SU-DHL-6 (cell line): Measurements from ENCODE around the gene TTI1.

Experiments used
- H2AFZ ChIP-seq: fragments of 200-600 bp; sonication (generic); 2 replicates; pipeline ENCODE4 v1.6.1; 2014; ENCODE audit warnings: low read depth, mild to moderate bottlenecking, moderate library complexity, mixed read lengths, antibody characterized with exemption, low read length; ENCODE audit not compliant: severe bottlenecking
- H3F3A ChIP-seq: fragments of 200-600 bp; shearing (Covaris generic); 2 replicates; pipeline ENCODE4 v1.6.0; 2016; ENCODE audit warnings: antibody characterized with exemption, mild to moderate bottlenecking; ENCODE audit not compliant: insufficient read depth
- H3K27ac ChIP-seq: fragments of 200-600 bp; sonication (generic); 2 replicates; pipeline ENCODE4 v1.5.1; 2016; ENCODE audit warnings: low read depth, mild to moderate bottlenecking, low read length, moderate library complexity, mixed read lengths
- H3K27me3 ChIP-seq: fragments of 200-600 bp; sonication (generic), shearing (Covaris generic); 2 replicates; pipeline ENCODE4 v1.6.0; 2014; ENCODE audit warnings: mild to moderate bottlenecking, low read length
- H3K36me3 ChIP-seq: fragments of 200-600 bp; sonication (generic); 2 replicates; pipeline ENCODE4 v1.6.1; 2014; ENCODE audit warnings: mild to moderate bottlenecking, low read length, mixed read lengths
- H3K4me2 ChIP-seq: fragments of 300-600, 200-600 bp; shearing (Covaris generic), sonication (generic); 2 replicates; pipeline ENCODE4 v1.6.0; 2014; ENCODE audit warnings: low read length, low read depth, mild to moderate bottlenecking; ENCODE audit not compliant: poor library complexity, severe bottlenecking
- H3K4me3 ChIP-seq: fragments of 200-600 bp; sonication (generic); 2 replicates; pipeline ENCODE4 v1.5.1; 2014; ENCODE audit warnings: antibody characterized with exemption, low read length, mild to moderate bottlenecking, mixed read lengths; ENCODE audit not compliant: insufficient read depth, poor library complexity, severe bottlenecking
- H3K79me2 ChIP-seq: fragments of 200-600 bp; sonication (generic); 2 replicates; pipeline ENCODE4 v1.6.1; 2014; ENCODE audit warnings: mild to moderate bottlenecking, low read length, moderate library complexity; ENCODE audit not compliant: insufficient read depth
- H3K9ac ChIP-seq: fragments of 200-600 bp; sonication (generic); 2 replicates; pipeline ENCODE4 v1.7.0; 2014; ENCODE audit warnings: mild to moderate bottlenecking, low read length
- H3K9me2 ChIP-seq: fragments of 200-600 bp; sonication (generic); replicated peaks from 2 replicates; pipeline ENCODE4 v1.6.1; 2014; ENCODE audit warnings: low read length; ENCODE audit not compliant: insufficient read depth
- H3K9me3 ChIP-seq: fragments of 200-600 bp; sonication (generic); 2 replicates; pipeline ENCODE4 v1.6.1; 2014; ENCODE audit warnings: low read length, mixed read lengths; ENCODE audit not compliant: insufficient read depth
- H4K20me1 ChIP-seq: fragments of 200-600 bp; sonication (generic); 2 replicates; pipeline ENCODE4 v1.6.1; 2014; ENCODE audit warnings: low read depth, mild to moderate bottlenecking, antibody characterized with exemption, low read length, moderate library complexity, mixed read lengths
- CTCF ChIP-seq: fragments of 200-600 bp; sonication (generic); IDR thresholded peaks from one replicate; pipeline ENCODE4 v1.5.1; 2017; ENCODE audit warnings: antibody characterized with exemption, mild to moderate bottlenecking, low read length, moderate library complexity; ENCODE audit not compliant: insufficient read depth, poor library complexity, severe bottlenecking
- EZH2phosphoT487 ChIP-seq: fragments of 200-600 bp; sonication (generic), shearing (Covaris generic); conservative IDR thresholded peaks from 2 replicates; pipeline ENCODE4 v1.6.1; 2018; ENCODE audit warnings: mild to moderate bottlenecking, antibody characterized with exemption, low read length, moderate library complexity, mixed read lengths

TTI1 gene

DNA sequence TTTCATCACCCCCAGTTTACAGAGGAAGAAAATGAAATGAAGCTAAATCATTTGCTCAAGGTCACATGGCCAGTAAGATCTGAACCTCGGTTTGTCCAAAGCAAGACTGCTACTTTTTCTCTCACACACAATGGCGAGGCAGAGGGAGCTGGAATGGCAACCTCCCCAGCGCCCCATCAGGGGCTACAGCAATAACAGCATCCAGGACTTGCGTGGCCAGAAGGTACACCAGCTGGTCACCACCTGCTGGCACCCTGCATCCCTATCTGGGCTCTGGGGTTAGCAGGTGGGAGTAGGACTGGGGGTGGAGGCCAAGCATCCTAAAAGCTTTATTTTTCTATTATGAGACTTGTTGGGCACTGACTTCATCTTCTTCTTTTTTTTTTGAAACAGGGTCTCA lies 41.3 kb downstream of the TTI1 start:
- Histone ChIP-seq H4K20me1 (no peaks in the 10 kb centered on the region), H3K4me3 (no peak overlapping the region), H3K36me3 (no peaks in the 10 kb centered on the region), H3K9ac (no peak overlapping the region), H3K27ac (no peak overlapping the region), H3K4me2 (no peak overlapping the region), H3F3A (no peaks in the 10 kb centered on the region), H3K79me2 (no peaks in the 10 kb centered on the region), H3K9me2 (no peaks in the 10 kb centered on the region), H3K27me3 (no peaks in the 10 kb centered on the region), H2AFZ (no peak overlapping the region), H3K9me3 (no peaks in the 10 kb centered on the region)
- TF ChIP-seq EZH2phosphoT487 = no peak
- TF ChIP-seq CTCF = no peak

DNA sequence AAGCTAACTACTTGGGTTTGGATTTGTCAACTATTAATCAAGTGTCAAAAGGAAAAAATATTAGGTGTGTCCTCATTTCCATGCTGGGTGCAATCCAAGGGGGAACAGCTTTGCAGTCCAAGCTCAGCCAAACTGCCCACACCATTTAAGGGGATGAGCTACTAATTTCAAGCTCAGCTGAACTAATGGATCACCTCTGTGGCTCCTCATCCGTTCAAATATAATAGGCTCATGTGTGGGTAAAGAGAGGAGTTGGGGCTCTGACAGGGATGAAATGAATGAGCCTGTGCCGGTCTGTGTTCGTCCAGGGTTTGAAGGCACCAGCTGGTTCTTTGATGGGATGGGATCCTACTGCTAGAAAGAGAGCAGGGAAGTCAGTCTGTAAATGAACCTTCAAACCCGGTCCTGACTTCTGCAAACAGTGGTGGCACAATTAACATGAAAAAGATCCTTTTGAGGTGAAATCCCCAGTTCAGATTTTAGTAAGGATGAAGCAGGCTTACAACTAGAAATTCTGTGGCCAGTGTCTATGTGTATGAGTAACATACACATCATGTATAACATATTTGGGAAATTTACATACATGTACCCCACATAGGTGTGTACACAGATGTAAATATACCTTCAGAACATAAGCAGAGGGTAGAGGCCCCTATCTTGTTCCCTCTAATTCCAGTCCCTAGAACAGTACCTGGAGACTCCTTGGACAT lies 41.9 kb downstream of the TTI1 start:
- Histone ChIP-seq H3F3A (no peaks in the 10 kb centered on the region), H3K9ac (no peak overlapping the region), H3K4me2 (no peak overlapping the region), H3K27me3 (no peaks in the 10 kb centered on the region), H4K20me1 (no peaks in the 10 kb centered on the region), H3K36me3 (no peaks in the 10 kb centered on the region), H3K4me3 (no peak overlapping the region), H3K27ac (no peak overlapping the region), H3K79me2 (no peaks in the 10 kb centered on the region), H2AFZ (no peak overlapping the region), H3K9me3 (no peaks in the 10 kb centered on the region), H3K9me2 (no peaks in the 10 kb centered on the region)
- TF ChIP-seq EZH2phosphoT487 = no peak
- no peak for TF ChIP-seq CTCF

DNA sequence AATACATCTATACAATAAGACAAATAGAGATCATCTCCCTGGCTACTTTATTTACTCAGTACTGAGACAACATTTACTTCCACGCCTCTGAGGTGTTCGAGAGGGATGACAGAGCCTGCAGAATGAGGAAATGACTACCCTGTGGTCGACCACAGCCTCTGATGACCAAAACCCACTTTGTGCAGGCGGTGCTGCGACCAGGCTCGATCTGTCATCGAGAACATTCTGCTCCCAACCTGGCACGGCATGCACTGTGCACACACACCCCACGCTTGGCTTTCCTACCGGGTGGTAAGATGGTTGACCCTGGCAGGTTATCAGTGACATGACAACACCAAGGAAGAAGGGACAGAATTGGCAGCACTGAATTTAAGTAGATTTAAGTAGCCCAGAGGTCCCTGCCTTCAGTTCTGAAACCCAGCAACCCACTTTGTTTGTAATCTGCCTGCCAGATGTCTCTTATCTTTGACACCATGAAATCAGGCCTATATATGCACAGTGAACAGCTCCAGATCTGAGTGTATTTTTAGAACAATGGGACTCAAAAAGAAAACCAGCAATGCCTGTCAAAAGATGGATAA lies 42.6 kb downstream of the TTI1 start:
- TF ChIP-seq EZH2phosphoT487 = no peak
- no peak for TF ChIP-seq CTCF
- Histone ChIP-seq H3K9me2 (no peaks in the 10 kb centered on the region), H3K4me2 (no peak overlapping the region), H3K27ac (no peak overlapping the region), H2AFZ (no peak overlapping the region), H3K9me3 (no peaks in the 10 kb centered on the region), H3K36me3 (no peaks in the 10 kb centered on the region), H3K79me2 (no peaks in the 10 kb centered on the region), H3K4me3 (no peak overlapping the region), H3F3A (no peaks in the 10 kb centered on the region), H3K9ac (no peak overlapping the region), H3K27me3 (no peaks in the 10 kb centered on the region), H4K20me1 (no peaks in the 10 kb centered on the region)
